Measurements from ENCODE around the gene SCARF1. TPM values are rescaled to one million over a fixed set of nuclear protein-coding genes. Genes with fewer than 3 reads are reported as not detected.

SCARF1 gene
- total RNA-seq, 1 donor from 2014 or later: 289 TPM

DNA sequence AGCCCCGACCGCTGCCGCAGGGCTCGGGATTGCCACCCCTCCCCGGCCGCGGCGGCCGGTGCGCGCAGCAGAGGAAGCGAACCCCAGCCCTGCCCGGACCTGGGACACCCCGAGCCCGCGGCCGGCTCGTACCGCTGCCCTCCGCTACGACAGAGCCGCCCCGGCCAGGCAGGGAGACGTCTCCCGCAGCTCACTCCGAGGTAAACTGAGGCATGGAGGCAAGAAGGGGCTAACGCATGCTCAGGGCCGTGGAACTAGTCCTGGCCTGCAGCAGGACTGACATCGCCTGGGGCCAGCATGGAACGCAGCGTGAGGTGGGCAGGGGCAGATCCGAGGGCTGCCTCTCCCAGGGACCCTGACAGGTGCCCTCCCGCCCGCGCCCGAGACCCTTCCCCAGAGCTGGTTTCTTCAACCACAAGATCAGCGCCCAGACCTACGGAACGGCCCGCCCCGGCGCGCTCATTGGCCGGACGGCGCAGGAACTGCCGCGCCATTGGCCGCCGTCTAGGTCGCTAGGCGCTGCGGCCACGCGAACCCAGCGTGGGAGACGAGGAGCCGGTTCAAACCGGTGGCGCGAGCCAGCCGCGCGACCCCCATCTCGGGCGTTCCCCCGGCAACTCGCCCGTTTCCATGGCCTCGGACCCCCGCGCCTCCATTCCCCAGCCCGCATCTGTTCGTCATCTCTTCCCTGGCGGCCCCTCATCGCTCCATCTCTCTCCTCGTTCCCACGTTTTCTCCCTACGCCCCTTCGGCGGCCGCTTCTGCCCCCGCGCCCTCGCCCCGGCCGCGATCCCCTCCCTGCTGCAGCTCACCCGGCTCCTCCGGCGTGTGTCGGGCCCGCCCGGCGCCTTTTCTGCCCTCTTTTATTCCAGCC, 17.3 kb downstream of the SCARF1 start, which contains the start of gene SLC43A2:
Gene SLC43A2, minus strand, starts transcription at position 853 of the 874 bp plus-strand sequence. CDS start 960 bp downstream, outside the sequence.
- H3K4me3 Mint-ChIP-seq (ENCODE audit: unreplicated experiment): peak within 1 kb of the TSS; percentile 91
- H3K36me3 Mint-ChIP-seq (ENCODE audit: low read depth, unreplicated experiment): peaks cover 5% of the 10 kb centered on the region
- TF ChIP-seq, protein P1, sequence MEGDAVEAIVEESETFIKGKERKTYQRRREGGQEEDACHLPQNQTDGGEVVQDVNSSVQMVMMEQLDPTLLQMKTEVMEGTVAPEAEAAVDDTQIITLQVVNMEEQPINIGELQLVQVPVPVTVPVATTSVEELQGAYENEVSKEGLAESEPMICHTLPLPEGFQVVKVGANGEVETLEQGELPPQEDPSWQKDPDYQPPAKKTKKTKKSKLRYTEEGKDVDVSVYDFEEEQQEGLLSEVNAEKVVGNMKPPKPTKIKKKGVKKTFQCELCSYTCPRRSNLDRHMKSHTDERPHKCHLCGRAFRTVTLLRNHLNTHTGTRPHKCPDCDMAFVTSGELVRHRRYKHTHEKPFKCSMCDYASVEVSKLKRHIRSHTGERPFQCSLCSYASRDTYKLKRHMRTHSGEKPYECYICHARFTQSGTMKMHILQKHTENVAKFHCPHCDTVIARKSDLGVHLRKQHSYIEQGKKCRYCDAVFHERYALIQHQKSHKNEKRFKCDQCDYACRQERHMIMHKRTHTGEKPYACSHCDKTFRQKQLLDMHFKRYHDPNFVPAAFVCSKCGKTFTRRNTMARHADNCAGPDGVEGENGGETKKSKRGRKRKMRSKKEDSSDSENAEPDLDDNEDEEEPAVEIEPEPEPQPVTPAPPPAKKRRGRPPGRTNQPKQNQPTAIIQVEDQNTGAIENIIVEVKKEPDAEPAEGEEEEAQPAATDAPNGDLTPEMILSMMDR (IDR thresholded peaks at IDR 0.05; ENCODE audit: unreplicated experiment): no peak
- peak within 1 kb of the TSS; percentile 70 for H3K27ac Mint-ChIP-seq (ENCODE audit: unreplicated experiment)
- H3K27me3 Mint-ChIP-seq (ENCODE audit: unreplicated experiment): peaks cover 19% of the 10 kb centered on the region
- DNase-seq (ENCODE audit: low spot score): peak; percentile 83
- H3K9me3 Mint-ChIP-seq (ENCODE audit: unreplicated experiment): no peaks in the 10 kb centered on the region
- peaks cover 36% of the 10 kb centered on the region for H3K4me1 Mint-ChIP-seq (ENCODE audit: unreplicated experiment)

DNA sequence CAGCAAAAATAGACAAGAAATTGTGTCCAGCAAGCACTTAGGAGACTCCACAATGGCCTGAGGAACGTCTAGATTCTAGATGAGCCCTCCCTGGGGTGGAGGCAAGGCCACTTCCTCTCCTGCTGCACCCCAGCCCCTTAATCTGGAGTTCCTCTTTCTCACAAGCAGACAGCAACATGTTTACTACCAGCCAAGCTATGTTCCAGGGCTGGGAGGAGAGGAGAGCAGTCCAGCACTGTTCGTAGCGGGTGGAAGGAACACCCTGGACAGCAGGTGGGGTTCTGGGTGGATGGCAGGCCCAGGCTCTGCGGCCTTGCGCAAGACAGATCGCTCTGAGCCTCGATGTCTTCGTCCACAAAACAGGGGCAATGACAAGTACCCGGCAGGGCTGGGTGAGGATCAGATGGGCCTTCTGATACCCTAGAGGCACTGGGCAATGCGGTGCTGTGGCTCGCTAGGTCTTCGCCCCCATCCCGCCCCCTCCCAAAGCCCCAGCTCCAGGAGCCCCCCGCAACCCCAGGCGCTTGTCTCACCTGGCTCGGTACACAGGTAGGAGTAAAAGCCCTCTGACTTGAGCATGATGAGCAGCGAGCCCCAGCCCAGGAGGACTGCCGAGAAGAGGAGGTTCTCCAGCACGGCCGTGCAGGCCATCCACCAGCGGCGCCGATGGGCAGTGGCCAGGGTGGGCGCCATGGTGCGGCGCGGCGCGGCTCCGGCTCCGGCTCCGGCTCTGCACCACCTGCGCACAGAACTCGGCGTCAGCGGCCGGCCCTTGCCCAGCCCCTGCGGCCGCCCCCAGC, 18.1 kb downstream of the SCARF1 start:
- TF ChIP-seq, protein P1 (IDR thresholded peaks at IDR 0.05; ENCODE audit: unreplicated experiment): no peak
- Mint-ChIP-seq H3K27ac (ENCODE audit: unreplicated experiment) (peak overlapping the region; percentile 67), H3K4me3 (ENCODE audit: unreplicated experiment) (peak overlapping the region; percentile 89), H3K27me3 (ENCODE audit: unreplicated experiment) (peaks cover 19% of the 10 kb centered on the region), H3K4me1 (ENCODE audit: unreplicated experiment) (peaks cover 36% of the 10 kb centered on the region), H3K36me3 (ENCODE audit: low read depth, unreplicated experiment) (peaks cover 5% of the 10 kb centered on the region), H3K9me3 (ENCODE audit: unreplicated experiment) (no peaks in the 10 kb centered on the region)
- peak; percentile 32 for DNase-seq (ENCODE audit: low spot score)

DNA sequence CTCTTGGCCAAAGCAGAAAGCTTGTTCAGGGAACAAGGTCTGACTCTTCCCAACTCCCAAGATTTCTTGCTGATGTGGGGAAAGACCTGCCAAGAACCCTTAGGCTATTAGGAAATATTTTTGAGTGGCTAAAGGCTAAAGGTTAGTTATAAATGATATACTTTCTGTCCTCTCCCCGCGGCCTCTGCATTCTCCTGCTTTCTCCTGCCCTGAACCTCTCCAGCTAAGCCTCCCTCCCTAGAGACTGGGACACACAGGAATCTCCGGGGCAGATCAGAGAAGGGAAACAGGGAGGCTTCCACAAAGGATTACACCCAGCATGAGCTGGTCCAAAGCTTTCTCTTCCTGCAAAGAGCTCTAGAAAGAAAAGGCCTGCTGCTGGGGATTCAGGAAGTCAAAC, 19.2 kb downstream of the SCARF1 start:
- Mint-ChIP-seq H3K4me1 (ENCODE audit: unreplicated experiment) (peaks cover 35% of the 10 kb centered on the region), H3K27me3 (ENCODE audit: unreplicated experiment) (peaks cover 20% of the 10 kb centered on the region), H3K4me3 (ENCODE audit: unreplicated experiment) (peak overlapping the region; percentile 89), H3K9me3 (ENCODE audit: unreplicated experiment) (no peaks in the 10 kb centered on the region), H3K27ac (ENCODE audit: unreplicated experiment) (peak overlapping the region; percentile 67), H3K36me3 (ENCODE audit: low read depth, unreplicated experiment) (peaks cover 5% of the 10 kb centered on the region)
- TF ChIP-seq, protein P1 (IDR thresholded peaks at IDR 0.05; ENCODE audit: unreplicated experiment): no peak
- no peak for DNase-seq (ENCODE audit: low spot score)

DNA sequence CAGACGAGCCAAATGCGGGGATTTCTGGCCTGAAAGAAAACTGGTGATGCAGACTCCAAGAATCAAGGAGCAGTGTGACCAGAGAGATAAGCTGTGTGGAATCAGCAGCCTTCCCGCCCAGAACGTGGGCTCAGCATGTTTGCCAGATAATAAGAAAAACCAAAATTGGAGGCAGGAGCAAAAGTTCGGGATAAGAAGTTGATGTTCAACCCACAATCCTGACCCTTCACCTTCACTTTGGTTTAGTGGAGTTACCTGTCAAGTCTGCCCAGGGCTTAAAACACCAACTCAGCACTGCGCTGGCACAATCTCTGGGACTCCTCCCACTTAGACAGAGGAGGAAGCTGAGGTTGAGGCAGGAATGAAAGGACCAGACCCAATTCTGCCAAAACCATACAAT, 20.0 kb downstream of the SCARF1 start:
- Mint-ChIP-seq H3K4me1 (ENCODE audit: unreplicated experiment) (peaks cover 40% of the 10 kb centered on the region), H3K9me3 (ENCODE audit: unreplicated experiment) (no peaks in the 10 kb centered on the region), H3K27me3 (ENCODE audit: unreplicated experiment) (peaks cover 15% of the 10 kb centered on the region), H3K27ac (ENCODE audit: unreplicated experiment) (peak overlapping the region; percentile 84), H3K4me3 (ENCODE audit: unreplicated experiment) (peak overlapping the region; percentile 89), H3K36me3 (ENCODE audit: low read depth, unreplicated experiment) (peaks cover 9% of the 10 kb centered on the region)
- no peak for DNase-seq (ENCODE audit: low spot score)
- TF ChIP-seq, protein P1 (IDR thresholded peaks at IDR 0.05; ENCODE audit: unreplicated experiment): no peak
